HepG2 (cell line): ENCODE results near the gene C2orf92. TPM values are rescaled to one million over a fixed set of nuclear protein-coding genes. Genes with fewer than 3 reads are reported as not detected.
A peak's percentile ranks its signal among the peaks of the same experiment; 100 is the strongest.

Source experiments
- ATF7-NPFF ChIP-seq: sonication (generic); formaldehyde crosslinking; IDR thresholded peaks from 2 replicates; pipeline ENCODE4 v1.8.1; 2023; ENCODE audit warnings: mild to moderate bottlenecking, low read depth, missing genetic modification reagents, moderate library complexity
- CBFB ChIP-seq: sonication (generic); formaldehyde crosslinking; IDR thresholded peaks from 2 replicates; pipeline ENCODE4 v1.4.0; 2020; ENCODE audit warnings: missing genetic modification reagents
- FOSL1 ChIP-seq: sonication (generic); formaldehyde crosslinking; IDR thresholded peaks from 2 replicates; pipeline ENCODE4 v1.9.0; 2021; ENCODE audit warnings: missing genetic modification reagents, borderline replicate concordance
- FOXP1 ChIP-seq, 2 experiments: fragments of 450-650 bp in 1 of 2; IDR thresholded peaks; 2 replicates each; pipeline ENCODE4 v1.6.1; 2017 to 2018; ENCODE audit warnings: antibody characterized with exemption in 1 of 2
- IRX3 ChIP-seq: sonication (generic); formaldehyde crosslinking; IDR thresholded peaks from 2 replicates; pipeline ENCODE4 v1.8.1; 2023; ENCODE audit warnings: mild to moderate bottlenecking, low read depth, missing genetic modification reagents, borderline replicate concordance
- KDM5B ChIP-seq: sonication (generic); formaldehyde crosslinking; IDR thresholded peaks from 2 replicates; pipeline ENCODE4 v1.4.0; 2020; ENCODE audit warnings: missing genetic modification reagents, mild to moderate bottlenecking, borderline replicate concordance
- KLF16 ChIP-seq, 2 experiments: sonication (generic) in 1 of 2; formaldehyde crosslinking in 1 of 2; IDR thresholded peaks; 2 replicates each; pipeline versions ENCODE4 v1.6.1 to v1.8.0; 2016 to 2023; ENCODE audit warnings: missing genetic modification reagents in 2 of 2, missing compliant biosample characterization in 1 of 2
- SNRNP70 ChIP-seq: fragments of 200-400 bp; formaldehyde crosslinking; IDR thresholded peaks from 2 replicates; pipeline ENCODE4 v1.6.1; 2017; ENCODE audit warnings: mild to moderate bottlenecking, low read depth, low read length, moderate library complexity
- SP5 ChIP-seq: IDR thresholded peaks from 2 replicates; pipeline ENCODE4 v1.6.1; 2016; ENCODE audit warnings: low read depth, borderline replicate concordance
- SRSF4 ChIP-seq: fragments of 200-400 bp; formaldehyde crosslinking; IDR thresholded peaks from one replicate; pipeline ENCODE4 v1.6.1; 2018; ENCODE audit warnings: mild to moderate bottlenecking, low read depth, low read length, moderate library complexity; ENCODE audit not compliant: poor library complexity, severe bottlenecking
- TOPORS ChIP-seq: sonication (generic); formaldehyde crosslinking; IDR thresholded peaks from 2 replicates; pipeline ENCODE4 v1.8.0; 2023; ENCODE audit warnings: mild to moderate bottlenecking, missing genetic modification reagents
- ZFAT ChIP-seq: sonication (generic); formaldehyde crosslinking; conservative IDR thresholded peaks from 2 replicates; pipeline ENCODE4 v1.8.1; 2023; ENCODE audit warnings: missing genetic modification reagents, inconsistent platforms
- ZNF160 ChIP-seq: sonication (generic); formaldehyde crosslinking; IDR thresholded peaks from 2 replicates; pipeline ENCODE4 v1.8.0; 2022; ENCODE audit warnings: mild to moderate bottlenecking, inconsistent platforms, missing genetic modification reagents
- ZNF44 ChIP-seq: sonication (generic); formaldehyde crosslinking; IDR thresholded peaks from 2 replicates; pipeline ENCODE4 v1.5.1; 2020; ENCODE audit warnings: mild to moderate bottlenecking, missing genetic modification reagents
- ZNF777 ChIP-seq: sonication (generic); formaldehyde crosslinking; IDR thresholded peaks from 2 replicates; pipeline ENCODE4 v1.4.0; 2020; ENCODE audit warnings: missing genetic modification reagents
- polyA plus RNA-seq, 8 experiments: library from polyadenylated mRNA; depleted of rRNA in 3 of 8; stranded (reverse) in 7 of 8; unstranded in 1 of 8; fragments of >200 nt; fragmentation: Illumina TruSeq in 4 of 8; extraction: Trizol in 4 of 8; gene quantifications; 2 replicates each; pipeline versions ENCODE4 v1.2.1 to v1.2.3, GENCODE V29; 2011 to 2016; ENCODE audit warnings: low read depth in 4 of 8, missing spikeins in 1 of 8, mixed read lengths in 1 of 8; ENCODE audit not compliant: insufficient read depth in 1 of 8
- total RNA-seq, 5 experiments: library from RNA; depleted of rRNA; stranded (reverse); fragments of >200 nt; fragmentation: Illumina TruSeq; extraction: Trizol; gene quantifications; 2 replicates each; pipeline ENCODE4 v1.2.3, GENCODE V29; 2016; ENCODE audit warnings: low read depth in 1 of 5
- TF ChIP-seq, protein P1 (sequence below): sonication (generic); formaldehyde crosslinking; IDR thresholded peaks from 2 replicates; pipeline ENCODE4 v1.5.1; 2020; ENCODE audit warnings: missing genetic modification reagents, mild to moderate bottlenecking, borderline replicate concordance
- TF ChIP-seq, protein P2 (sequence below): sonication (generic); formaldehyde crosslinking; IDR thresholded peaks from 2 replicates; pipeline ENCODE4 v1.4.0; 2020; ENCODE audit warnings: missing genetic modification reagents
- TF ChIP-seq, protein P3 (sequence below): sonication (generic); formaldehyde crosslinking; IDR thresholded peaks from 2 replicates; pipeline ENCODE4 v1.5.0; 2020; ENCODE audit warnings: mild to moderate bottlenecking, missing genetic modification reagents, borderline replicate concordance
- TF ChIP-seq, protein P4 (sequence below): IDR thresholded peaks from 2 replicates; pipeline ENCODE4 v1.6.1; 2016; ENCODE audit warnings: missing compliant biosample characterization, missing genetic modification reagents, borderline replicate concordance

Gene C2orf92
- total and polyA plus RNA-seq, 2 of the 13 experiments (the other 11 are each of a cell fraction or from before 2014, with no cell fraction given): 4.9 to 5.0 TPM

DNA sequence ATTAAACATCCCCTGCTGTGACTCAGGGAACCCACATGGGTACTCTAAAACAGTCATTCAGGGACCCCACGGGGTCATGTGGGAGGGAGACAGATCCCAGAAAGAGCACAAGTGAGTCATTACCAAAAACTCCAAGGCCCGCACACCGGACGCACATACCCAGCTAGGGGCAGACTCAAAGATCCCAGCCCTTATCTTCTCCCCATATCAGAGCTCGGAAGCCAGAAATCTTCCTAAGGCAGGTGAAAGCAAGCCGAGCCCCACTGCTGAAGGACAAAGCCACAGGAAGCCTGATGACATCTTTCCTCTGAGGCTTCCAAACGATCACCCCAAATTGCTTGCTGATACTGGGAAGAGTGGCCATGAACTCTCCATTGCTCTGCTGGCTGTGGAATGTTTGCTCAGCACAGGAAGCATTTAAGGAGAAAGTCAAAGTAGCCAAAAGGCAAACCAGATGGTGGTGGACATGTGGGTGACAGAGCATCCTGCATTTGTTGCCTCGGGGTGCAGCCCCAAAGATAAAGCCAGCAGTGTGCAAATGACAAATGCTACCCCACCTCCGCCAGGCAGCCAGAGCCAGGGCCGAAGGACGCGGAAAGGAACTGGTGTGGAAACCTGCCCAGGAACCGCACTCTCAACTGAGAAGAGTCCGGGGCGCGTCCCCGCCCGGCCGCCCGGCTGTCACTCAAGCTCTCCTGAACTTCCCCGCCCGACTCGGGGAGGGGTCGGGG, 6.5 kb upstream of the C2orf92 start (continued):
- TF ChIP-seq KDM5B (CRISPR knock-in tag): no peak
- no peak for TF ChIP-seq ZNF777
- peak; percentile 37; the same call in 1 of the 2 replicates for TF ChIP-seq ZNF44 (CRISPR knock-in tag)
- TF ChIP-seq, protein P1, sequence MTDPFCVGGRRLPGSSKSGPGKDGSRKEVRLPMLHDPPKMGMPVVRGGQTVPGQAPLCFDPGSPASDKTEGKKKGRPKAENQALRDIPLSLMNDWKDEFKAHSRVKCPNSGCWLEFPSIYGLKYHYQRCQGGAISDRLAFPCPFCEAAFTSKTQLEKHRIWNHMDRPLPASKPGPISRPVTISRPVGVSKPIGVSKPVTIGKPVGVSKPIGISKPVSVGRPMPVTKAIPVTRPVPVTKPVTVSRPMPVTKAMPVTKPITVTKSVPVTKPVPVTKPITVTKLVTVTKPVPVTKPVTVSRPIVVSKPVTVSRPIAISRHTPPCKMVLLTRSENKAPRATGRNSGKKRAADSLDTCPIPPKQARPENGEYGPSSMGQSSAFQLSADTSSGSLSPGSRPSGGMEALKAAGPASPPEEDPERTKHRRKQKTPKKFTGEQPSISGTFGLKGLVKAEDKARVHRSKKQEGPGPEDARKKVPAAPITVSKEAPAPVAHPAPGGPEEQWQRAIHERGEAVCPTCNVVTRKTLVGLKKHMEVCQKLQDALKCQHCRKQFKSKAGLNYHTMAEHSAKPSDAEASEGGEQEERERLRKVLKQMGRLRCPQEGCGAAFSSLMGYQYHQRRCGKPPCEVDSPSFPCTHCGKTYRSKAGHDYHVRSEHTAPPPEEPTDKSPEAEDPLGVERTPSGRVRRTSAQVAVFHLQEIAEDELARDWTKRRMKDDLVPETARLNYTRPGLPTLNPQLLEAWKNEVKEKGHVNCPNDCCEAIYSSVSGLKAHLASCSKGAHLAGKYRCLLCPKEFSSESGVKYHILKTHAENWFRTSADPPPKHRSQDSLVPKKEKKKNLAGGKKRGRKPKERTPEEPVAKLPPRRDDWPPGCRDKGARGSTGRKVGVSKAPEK (CRISPR knock-in tag): peak; percentile 37; the same call in 1 of the 2 replicates
- 0 out of 2 replicates have a peak, but pooled peaks have one; percentile 25 for TF ChIP-seq ZFAT (CRISPR knock-in tag)
- peak; percentile 25; the same call in 1 of the 2 replicates for TF ChIP-seq CBFB (CRISPR knock-in tag)
- TF ChIP-seq KLF16 (CRISPR knock-in tag; IDR thresholded peaks at IDR 0.05): no peak
- TF ChIP-seq SNRNP70: no peak
- TF ChIP-seq, protein P2, sequence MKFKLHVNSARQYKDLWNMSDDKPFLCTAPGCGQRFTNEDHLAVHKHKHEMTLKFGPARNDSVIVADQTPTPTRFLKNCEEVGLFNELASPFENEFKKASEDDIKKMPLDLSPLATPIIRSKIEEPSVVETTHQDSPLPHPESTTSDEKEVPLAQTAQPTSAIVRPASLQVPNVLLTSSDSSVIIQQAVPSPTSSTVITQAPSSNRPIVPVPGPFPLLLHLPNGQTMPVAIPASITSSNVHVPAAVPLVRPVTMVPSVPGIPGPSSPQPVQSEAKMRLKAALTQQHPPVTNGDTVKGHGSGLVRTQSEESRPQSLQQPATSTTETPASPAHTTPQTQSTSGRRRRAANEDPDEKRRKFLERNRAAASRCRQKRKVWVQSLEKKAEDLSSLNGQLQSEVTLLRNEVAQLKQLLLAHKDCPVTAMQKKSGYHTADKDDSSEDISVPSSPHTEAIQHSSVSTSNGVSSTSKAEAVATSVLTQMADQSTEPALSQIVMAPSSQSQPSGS: no peak; the same call in 1 of the 2 replicates
- TF ChIP-seq, protein P3, sequence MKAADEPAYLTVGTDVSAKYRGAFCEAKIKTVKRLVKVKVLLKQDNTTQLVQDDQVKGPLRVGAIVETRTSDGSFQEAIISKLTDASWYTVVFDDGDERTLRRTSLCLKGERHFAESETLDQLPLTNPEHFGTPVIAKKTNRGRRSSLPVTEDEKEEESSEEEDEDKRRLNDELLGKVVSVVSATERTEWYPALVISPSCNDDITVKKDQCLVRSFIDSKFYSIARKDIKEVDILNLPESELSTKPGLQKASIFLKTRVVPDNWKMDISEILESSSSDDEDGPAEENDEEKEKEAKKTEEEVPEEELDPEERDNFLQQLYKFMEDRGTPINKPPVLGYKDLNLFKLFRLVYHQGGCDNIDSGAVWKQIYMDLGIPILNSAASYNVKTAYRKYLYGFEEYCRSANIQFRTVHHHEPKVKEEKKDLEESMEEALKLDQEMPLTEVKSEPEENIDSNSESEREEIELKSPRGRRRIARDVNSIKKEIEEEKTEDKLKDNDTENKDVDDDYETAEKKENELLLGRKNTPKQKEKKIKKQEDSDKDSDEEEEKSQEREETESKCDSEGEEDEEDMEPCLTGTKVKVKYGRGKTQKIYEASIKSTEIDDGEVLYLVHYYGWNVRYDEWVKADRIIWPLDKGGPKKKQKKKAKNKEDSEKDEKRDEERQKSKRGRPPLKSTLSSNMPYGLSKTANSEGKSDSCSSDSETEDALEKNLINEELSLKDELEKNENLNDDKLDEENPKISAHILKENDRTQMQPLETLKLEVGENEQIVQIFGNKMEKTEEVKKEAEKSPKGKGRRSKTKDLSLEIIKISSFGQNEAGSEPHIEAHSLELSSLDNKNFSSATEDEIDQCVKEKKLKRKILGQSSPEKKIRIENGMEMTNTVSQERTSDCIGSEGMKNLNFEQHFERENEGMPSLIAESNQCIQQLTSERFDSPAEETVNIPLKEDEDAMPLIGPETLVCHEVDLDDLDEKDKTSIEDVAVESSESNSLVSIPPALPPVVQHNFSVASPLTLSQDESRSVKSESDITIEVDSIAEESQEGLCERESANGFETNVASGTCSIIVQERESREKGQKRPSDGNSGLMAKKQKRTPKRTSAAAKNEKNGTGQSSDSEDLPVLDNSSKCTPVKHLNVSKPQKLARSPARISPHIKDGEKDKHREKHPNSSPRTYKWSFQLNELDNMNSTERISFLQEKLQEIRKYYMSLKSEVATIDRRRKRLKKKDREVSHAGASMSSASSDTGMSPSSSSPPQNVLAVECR: peak; percentile 22
- no peak for TF ChIP-seq SRSF4
- TF ChIP-seq ATF7-NPFF (CRISPR knock-in tag): no peak
- no peak for TF ChIP-seq ZNF160
- TF ChIP-seq, protein P4, sequence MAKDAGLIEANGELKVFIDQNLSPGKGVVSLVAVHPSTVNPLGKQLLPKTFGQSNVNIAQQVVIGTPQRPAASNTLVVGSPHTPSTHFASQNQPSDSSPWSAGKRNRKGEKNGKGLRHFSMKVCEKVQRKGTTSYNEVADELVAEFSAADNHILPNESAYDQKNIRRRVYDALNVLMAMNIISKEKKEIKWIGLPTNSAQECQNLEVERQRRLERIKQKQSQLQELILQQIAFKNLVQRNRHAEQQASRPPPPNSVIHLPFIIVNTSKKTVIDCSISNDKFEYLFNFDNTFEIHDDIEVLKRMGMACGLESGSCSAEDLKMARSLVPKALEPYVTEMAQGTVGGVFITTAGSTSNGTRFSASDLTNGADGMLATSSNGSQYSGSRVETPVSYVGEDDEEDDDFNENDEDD (CRISPR knock-in tag): no peak
- peak; percentile 4; the same call in 1 of the 2 replicates for TF ChIP-seq TOPORS (CRISPR knock-in tag)
- TF ChIP-seq FOSL1 (CRISPR knock-in tag): no peak
- no peak for TF ChIP-seq FOXP1 (IDR thresholded peaks at IDR 0.05)
- TF ChIP-seq FOXP1 (CRISPR knock-in tag; IDR thresholded peaks at IDR 0.05): no peak
- TF ChIP-seq IRX3: no peak
- peak; percentile 42 for TF ChIP-seq SP5 (CRISPR knock-in tag)
